Suprapubic skin (tissue), 4 donors: ENCODE measurements around the gene NOA1. TPM values are rescaled to one million over a fixed set of nuclear protein-coding genes. Genes with fewer than 3 reads are reported as not detected.
A peak's percentile ranks its signal among the peaks of the same experiment; 100 is the strongest.

Source experiments
- DNase-seq, 2 donors: peaks; one replicate each; pipeline ENCODE4 v3.0.0-alpha.2; 2019; ENCODE audit warnings: low spot score in 2 of 2
- H3K27ac ChIP-seq: fragments of 200-600 bp; sonication (generic); one replicate; pipeline ENCODE4 v1.5.1; 2019
- H3K27me3 ChIP-seq: fragments of 200-600 bp; sonication (generic); one replicate; pipeline ENCODE4 v1.5.1; 2019
- H3K36me3 ChIP-seq: fragments of 200-600 bp; sonication (generic); one replicate; pipeline ENCODE4 v1.5.1; 2019
- H3K4me1 ChIP-seq: fragments of 200-600 bp; sonication (generic); one replicate; pipeline ENCODE4 v1.5.1; 2019
- H3K4me3 ChIP-seq: fragments of 200-600 bp; sonication (generic); one replicate; pipeline ENCODE4 v1.5.1; 2019; ENCODE audit warnings: mild to moderate bottlenecking
- H3K9me3 ChIP-seq: fragments of 200-600 bp; sonication (generic); one replicate; pipeline ENCODE4 v1.5.1; 2019
- EP300 ChIP-seq: sonication (generic); formaldehyde crosslinking; IDR thresholded peaks from one replicate; pipeline ENCODE4 v1.6.1; 2017; ENCODE audit warnings: antibody characterized with exemption
- POLR2A ChIP-seq, 2 donors: fragments of 450-650 bp; IDR thresholded peaks; one replicate each; pipeline ENCODE4 v1.6.1; 2017; ENCODE audit warnings: antibody characterized with exemption in 2 of 2, mild to moderate bottlenecking in 2 of 2, moderate library complexity in 2 of 2
- POLR2AphosphoS5 ChIP-seq, 3 donors: sonication (generic); formaldehyde crosslinking; IDR thresholded peaks; one replicate each; pipeline ENCODE4 v1.6.1; 2017; ENCODE audit warnings: antibody characterized with exemption in 3 of 3
- WGBS: methylation state at CpG from one replicate; pipeline ENCODE4 v1.1.5; 2018; 5-methylcytosine and 5-hydroxymethylcytosine counted together
- total RNA-seq, 4 donors: library from RNA; depleted of rRNA; stranded (reverse); fragments of >200 nt; gene quantifications; one replicate each; pipeline ENCODE4 v1.1.0, GENCODE V29; 2016
- TF ChIP-seq, protein P1 (sequence below), 2 donors: fragments of 200-600 bp in 1 of 2; fragments of 450-650 bp in 1 of 2; sonication (generic) in 1 of 2; IDR thresholded peaks; one replicate each; pipeline ENCODE4 v1.5.1; 2016 to 2019; ENCODE audit warnings: antibody characterized with exemption in 2 of 2, mild to moderate bottlenecking in 1 of 2, moderate library complexity in 1 of 2

The NOA1 gene
- total RNA-seq, 4 donors from 2014 or later = 26.8 to 32.3 (median 30.1) TPM

DNA sequence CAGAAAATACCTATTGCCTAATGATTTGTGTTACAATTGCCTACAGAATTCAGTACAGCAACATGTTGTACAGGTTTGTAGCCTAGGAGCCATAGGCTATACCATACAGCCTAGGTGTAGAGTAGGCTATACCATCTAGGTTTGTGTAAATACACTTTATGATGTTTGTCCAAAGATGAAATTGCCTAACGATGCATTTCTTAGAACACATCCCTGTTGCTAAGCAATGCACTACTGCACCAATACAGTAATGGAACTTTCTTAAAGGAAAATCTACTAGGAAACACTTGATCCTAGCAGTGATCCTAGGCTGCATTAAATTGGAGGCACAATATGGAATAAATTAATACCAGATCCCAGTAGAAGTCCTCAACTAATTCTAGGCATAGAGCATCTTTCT, 18.3 kb downstream of the NOA1 start:
- no peaks in the 10 kb centered on the region for H3K27me3 ChIP-seq
- peaks cover 13% of the 10 kb centered on the region for H3K4me1 ChIP-seq
- no peaks in the 10 kb centered on the region for H3K9me3 ChIP-seq
- WGBS = 27% methylated on average over 1 of the region's 1 CpG
- H3K36me3 ChIP-seq = peaks cover 31% of the 10 kb centered on the region
- no peak for DNase-seq
- no peak overlapping the region for H3K4me3 ChIP-seq
- TF ChIP-seq POLR2AphosphoS5 (IDR thresholded peaks at IDR 0.05) (no peak), POLR2A (IDR thresholded peaks at IDR 0.05) (no peak), EP300 (no peak)
- TF ChIP-seq, protein P1, sequence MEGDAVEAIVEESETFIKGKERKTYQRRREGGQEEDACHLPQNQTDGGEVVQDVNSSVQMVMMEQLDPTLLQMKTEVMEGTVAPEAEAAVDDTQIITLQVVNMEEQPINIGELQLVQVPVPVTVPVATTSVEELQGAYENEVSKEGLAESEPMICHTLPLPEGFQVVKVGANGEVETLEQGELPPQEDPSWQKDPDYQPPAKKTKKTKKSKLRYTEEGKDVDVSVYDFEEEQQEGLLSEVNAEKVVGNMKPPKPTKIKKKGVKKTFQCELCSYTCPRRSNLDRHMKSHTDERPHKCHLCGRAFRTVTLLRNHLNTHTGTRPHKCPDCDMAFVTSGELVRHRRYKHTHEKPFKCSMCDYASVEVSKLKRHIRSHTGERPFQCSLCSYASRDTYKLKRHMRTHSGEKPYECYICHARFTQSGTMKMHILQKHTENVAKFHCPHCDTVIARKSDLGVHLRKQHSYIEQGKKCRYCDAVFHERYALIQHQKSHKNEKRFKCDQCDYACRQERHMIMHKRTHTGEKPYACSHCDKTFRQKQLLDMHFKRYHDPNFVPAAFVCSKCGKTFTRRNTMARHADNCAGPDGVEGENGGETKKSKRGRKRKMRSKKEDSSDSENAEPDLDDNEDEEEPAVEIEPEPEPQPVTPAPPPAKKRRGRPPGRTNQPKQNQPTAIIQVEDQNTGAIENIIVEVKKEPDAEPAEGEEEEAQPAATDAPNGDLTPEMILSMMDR (IDR thresholded peaks at IDR 0.05) = no peak
- H3K27ac ChIP-seq = no peak overlapping the region

DNA sequence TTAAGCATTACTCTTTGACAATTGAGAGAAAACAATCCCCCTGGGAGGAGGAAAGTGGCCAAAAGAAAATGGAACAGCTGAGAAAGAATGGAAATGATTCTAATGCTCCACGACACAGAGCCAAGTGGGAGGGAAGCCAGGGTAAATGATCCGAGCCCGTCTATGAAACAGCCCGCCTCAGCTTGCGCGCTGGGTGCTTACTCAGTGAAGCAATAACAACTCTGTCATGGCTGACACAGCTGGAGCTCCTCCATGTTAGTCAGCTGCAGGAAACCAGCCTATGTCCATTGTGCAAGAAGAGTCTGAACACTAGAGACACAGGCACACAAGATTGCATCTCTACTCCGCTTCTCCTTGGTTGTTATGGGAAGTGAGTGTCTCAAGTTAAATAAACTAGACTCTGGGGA, 19.3 kb downstream of the NOA1 start:
- H3K27ac ChIP-seq = peak overlapping the region; percentile 47
- peak overlapping the region; percentile 19 for H3K4me3 ChIP-seq
- no peaks in the 10 kb centered on the region for H3K27me3 ChIP-seq
- peaks cover 21% of the 10 kb centered on the region for H3K36me3 ChIP-seq
- H3K4me1 ChIP-seq = peaks cover 13% of the 10 kb centered on the region
- TF ChIP-seq, protein P1 (IDR thresholded peaks at IDR 0.05) = no peak
- TF ChIP-seq POLR2AphosphoS5 (IDR thresholded peaks at IDR 0.05) = peak in 1 of 3 donors; percentile 85
- peak; percentile 92 to 93 for DNase-seq
- no peaks in the 10 kb centered on the region for H3K9me3 ChIP-seq
- 18% methylated on average over 7 of the region's 7 CpGs for WGBS

DNA sequence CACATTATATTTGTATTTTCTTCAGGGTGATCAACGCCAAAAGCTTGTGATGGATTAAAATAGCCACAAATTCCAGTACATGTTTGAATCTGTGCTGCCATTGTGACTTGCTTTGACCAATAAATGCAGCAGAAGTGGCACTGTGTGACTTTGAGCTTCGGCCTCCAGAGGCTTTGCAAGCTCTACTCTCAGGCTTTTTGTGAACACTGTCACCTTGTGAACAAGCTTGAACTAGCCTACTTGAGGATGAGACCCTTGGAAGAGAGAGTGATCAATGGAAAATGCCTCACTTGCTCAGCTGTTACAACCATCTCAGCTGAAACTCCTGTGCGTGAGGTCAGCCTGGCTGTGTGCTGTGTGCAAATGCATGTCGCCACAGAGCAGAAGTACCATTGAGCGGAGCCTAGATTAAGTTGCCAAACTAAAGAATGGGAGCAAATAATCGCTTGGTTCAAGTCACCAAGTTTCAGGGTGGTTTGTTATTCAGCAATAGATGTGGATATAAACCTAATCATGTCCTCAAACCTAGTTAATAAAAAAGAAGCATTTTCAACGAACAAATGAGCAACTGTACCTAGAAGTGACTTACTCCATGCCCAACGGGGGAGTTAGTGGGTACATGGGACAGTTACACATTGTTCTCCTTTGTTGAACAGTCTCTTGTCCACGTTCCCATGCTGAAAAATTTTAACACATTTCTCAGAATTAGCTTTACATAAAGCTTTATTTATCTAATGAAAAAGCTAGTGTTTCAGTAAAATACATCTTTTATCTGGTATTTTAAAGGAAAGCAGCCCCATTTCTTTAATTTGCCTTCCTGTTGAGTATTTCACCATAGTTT, 23.5 kb downstream of the NOA1 start:
- H3K4me1 ChIP-seq = peaks cover 11% of the 10 kb centered on the region
- no peaks in the 10 kb centered on the region for H3K9me3 ChIP-seq
- no peak for DNase-seq
- no peaks in the 10 kb centered on the region for H3K36me3 ChIP-seq
- no peak overlapping the region for H3K4me3 ChIP-seq
- TF ChIP-seq POLR2A (IDR thresholded peaks at IDR 0.05) (no peak), EP300 (no peak), POLR2AphosphoS5 (IDR thresholded peaks at IDR 0.05) (no peak)
- TF ChIP-seq, protein P1 (IDR thresholded peaks at IDR 0.05) = no peak
- H3K27me3 ChIP-seq = no peaks in the 10 kb centered on the region
- 90% methylated on average over 9 of the region's 9 CpGs for WGBS
- no peak overlapping the region for H3K27ac ChIP-seq

DNA sequence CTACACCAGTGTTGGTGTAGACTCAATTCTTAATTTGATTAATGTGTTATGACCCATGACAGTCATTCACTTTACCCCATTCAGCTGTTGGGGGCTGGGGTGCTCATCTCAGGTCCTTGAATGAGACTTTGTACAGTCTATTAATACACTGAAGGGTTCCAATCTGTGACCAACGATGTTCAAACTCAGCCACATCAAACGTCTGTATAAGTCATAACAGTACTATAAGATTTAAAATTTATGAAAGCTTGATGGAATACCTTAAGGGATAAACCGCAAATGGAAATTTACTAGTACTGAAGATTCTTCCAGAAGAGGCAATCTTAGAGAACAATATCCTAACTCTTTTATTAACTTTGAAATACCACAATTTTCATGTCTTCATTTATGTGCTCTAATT, 36.0 kb downstream of the NOA1 start:
- Histone ChIP-seq H3K27me3 (no peaks in the 10 kb centered on the region), H3K27ac (no peak overlapping the region), H3K4me1 (no peaks in the 10 kb centered on the region), H3K4me3 (no peak overlapping the region), H3K9me3 (no peaks in the 10 kb centered on the region), H3K36me3 (peaks cover 19% of the 10 kb centered on the region)
- TF ChIP-seq EP300 (no peak), POLR2A (IDR thresholded peaks at IDR 0.05) (no peak), POLR2AphosphoS5 (IDR thresholded peaks at IDR 0.05) (no peak)
- TF ChIP-seq, protein P1 (IDR thresholded peaks at IDR 0.05) = no peak
- WGBS = 59% methylated on average over 3 of the region's 3 CpGs
- no peak for DNase-seq

DNA sequence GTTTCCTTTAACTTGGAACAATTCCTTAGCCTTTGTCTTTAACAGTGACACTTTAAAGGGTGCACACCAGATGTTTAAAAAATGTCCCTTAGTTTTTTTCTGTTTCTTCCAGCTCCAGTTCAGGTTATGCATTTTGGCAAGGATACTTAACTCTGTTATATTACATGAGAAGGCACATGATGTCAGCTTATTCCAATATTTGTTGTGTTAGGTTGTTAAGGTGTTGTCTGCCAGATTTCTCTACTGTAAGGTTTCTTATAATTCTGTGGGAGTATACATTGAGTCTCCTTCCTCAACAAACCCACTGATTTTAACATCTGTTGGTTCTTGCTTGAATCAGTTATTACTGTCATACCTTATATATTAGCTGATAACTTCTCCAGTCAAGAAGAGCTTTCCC, 36.4 kb downstream of the NOA1 start:
- H3K27ac ChIP-seq = no peak overlapping the region
- H3K4me1 ChIP-seq = no peaks in the 10 kb centered on the region
- TF ChIP-seq EP300 = no peak
- TF ChIP-seq POLR2AphosphoS5 (IDR thresholded peaks at IDR 0.05) = no peak
- TF ChIP-seq, protein P1 (IDR thresholded peaks at IDR 0.05) = no peak
- TF ChIP-seq POLR2A (IDR thresholded peaks at IDR 0.05) = no peak
- DNase-seq = no peak
- H3K27me3 ChIP-seq = no peaks in the 10 kb centered on the region
- peaks cover 19% of the 10 kb centered on the region for H3K36me3 ChIP-seq
- H3K4me3 ChIP-seq = no peak overlapping the region
- H3K9me3 ChIP-seq = no peaks in the 10 kb centered on the region
